Endothelial cell (in vitro differentiated cells): ENCODE measurements around the gene NANOS2. TPM values are rescaled to one million over a fixed set of nuclear protein-coding genes. Genes with fewer than 3 reads are reported as not detected.
A peak's percentile ranks its signal among the peaks of the same experiment; 100 is the strongest.
"Not testable (repeated sequence)": the region's sequence is repeated elsewhere in the genome, so short reads cannot be mapped to it uniquely, and the experiment has no call there.

Experiments used
- DNase-seq: peaks from one replicate; pipeline ENCODE4 v3.0.0; 2021; ENCODE audit warnings: low spot score
- H3K27ac Mint-ChIP-seq: one replicate; pipeline ENCODE4 v1.8.0; 2021; ENCODE audit warnings: mixed read lengths, inconsistent platforms; ENCODE audit not compliant: unreplicated experiment
- H3K27me3 Mint-ChIP-seq: one replicate; pipeline ENCODE4 v1.8.0; 2021; ENCODE audit warnings: mild to moderate bottlenecking, moderate library complexity, mixed read lengths, inconsistent platforms; ENCODE audit not compliant: unreplicated experiment
- H3K36me3 Mint-ChIP-seq: one replicate; pipeline ENCODE4 v1.8.0; 2021; ENCODE audit warnings: mild to moderate bottlenecking, low read depth, mixed read lengths, inconsistent platforms; ENCODE audit not compliant: unreplicated experiment
- H3K4me1 Mint-ChIP-seq: one replicate; pipeline ENCODE4 v1.8.0; 2021; ENCODE audit warnings: mild to moderate bottlenecking, mixed read lengths, inconsistent platforms; ENCODE audit not compliant: unreplicated experiment
- H3K4me3 Mint-ChIP-seq: one replicate; pipeline ENCODE4 v1.8.0; 2021; ENCODE audit warnings: mild to moderate bottlenecking, mixed read lengths, inconsistent platforms; ENCODE audit not compliant: unreplicated experiment
- H3K9me3 Mint-ChIP-seq: one replicate; pipeline ENCODE4 v1.8.0; 2021; ENCODE audit warnings: mixed read lengths, inconsistent platforms; ENCODE audit not compliant: unreplicated experiment
- CTCF ChIP-seq: fragments of 200-600 bp; sonication (generic); IDR thresholded peaks from one replicate; pipeline ENCODE4 v1.5.0; 2021; ENCODE audit warnings: antibody characterized with exemption; ENCODE audit not compliant: unreplicated experiment
- total RNA-seq: library from RNA; stranded (reverse); fragmentation: NEBNext Ultra II Directional; extraction: Animal tissue kit (Norgen Biotek cat#: 25700); gene quantifications from one replicate; pipeline ENCODE4 v1.2.1, GENCODE V29; 2021; ENCODE audit not compliant: unreplicated experiment

NANOS2 gene
- total RNA-seq, 1 donor from 2014 or later, result not detected

DNA sequence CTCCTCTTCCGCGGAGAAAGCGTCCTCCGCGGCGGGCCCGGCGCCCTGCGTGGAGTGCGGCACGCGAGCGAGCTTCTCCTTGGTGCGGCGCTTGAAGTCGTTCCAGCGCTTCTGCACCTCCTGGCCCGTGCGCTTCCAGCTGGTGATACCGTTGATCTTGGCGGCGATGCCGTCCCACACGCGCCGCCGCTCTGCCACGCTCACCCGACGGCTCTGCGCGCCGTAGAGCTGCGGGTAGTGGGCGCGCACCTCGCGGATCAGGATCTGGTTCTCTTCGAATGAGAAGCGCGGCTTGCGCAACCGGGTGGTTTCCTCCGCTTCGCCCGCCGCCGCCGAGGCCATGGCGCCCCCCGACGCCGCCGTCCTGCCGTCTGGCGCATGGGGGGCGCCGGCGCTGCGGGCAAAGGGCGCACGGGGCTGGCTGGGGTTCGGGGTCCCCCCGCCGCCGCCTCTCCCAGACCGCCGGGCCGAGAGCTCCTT, 13.1 kb downstream of the NANOS2 start:
- Mint-ChIP-seq H3K36me3 (peaks cover 21% of the 10 kb centered on the region), H3K4me1 (peaks cover 15% of the 10 kb centered on the region), H3K27ac (no peak overlapping the region), H3K4me3 (no peak overlapping the region), H3K27me3 (peaks cover 10% of the 10 kb centered on the region), H3K9me3 (no peaks in the 10 kb centered on the region)
- no peak for TF ChIP-seq CTCF
- DNase-seq, result no peak

GRCh38 chr19:45900738-45901431, 13.7 kb downstream of the NANOS2 start:
- peaks cover 12% of the 10 kb centered on the region for H3K4me1 Mint-ChIP-seq
- DNase-seq, result no peak
- peaks cover 10% of the 10 kb centered on the region for H3K27me3 Mint-ChIP-seq
- H3K4me3 Mint-ChIP-seq, result peak overlapping the region; percentile 32
- no peaks in the 10 kb centered on the region for H3K9me3 Mint-ChIP-seq
- H3K36me3 Mint-ChIP-seq, result peaks cover 21% of the 10 kb centered on the region
- no peak for TF ChIP-seq CTCF
- H3K27ac Mint-ChIP-seq, result no peak overlapping the region

- no peak for TF ChIP-seq CTCF
- Mint-ChIP-seq H3K4me1 (peaks cover 12% of the 10 kb centered on the region), H3K36me3 (peaks cover 27% of the 10 kb centered on the region), H3K4me3 (peak overlapping the region; percentile 54), H3K9me3 (no peaks in the 10 kb centered on the region), H3K27ac (peak overlapping the region; percentile 22), H3K27me3 (peaks cover 10% of the 10 kb centered on the region)
- no peak for DNase-seq
These were observed 14.5 kb downstream of the NANOS2 start for GRCh38 chr19:45899919-45900589.

DNA sequence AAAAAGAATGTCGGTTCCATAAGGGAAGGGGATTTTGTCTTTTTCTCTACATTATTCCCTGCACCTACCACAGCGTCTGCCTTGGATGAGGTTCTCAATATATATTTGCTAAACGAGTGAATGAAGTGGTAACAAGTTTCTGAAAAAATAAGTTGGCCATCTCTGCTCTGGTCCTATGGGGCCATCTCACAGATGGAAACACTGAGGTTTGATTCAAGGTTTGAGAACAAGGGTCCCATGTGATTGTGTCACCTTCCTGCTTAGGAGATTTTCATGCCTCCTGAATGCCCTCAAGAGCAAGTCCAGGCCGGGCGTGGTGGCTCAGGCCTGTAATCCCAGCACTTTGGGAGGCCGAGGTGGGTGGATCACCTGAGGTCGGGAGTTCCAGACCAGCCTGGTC, 15.3 kb downstream of the NANOS2 start:
- H3K9me3 Mint-ChIP-seq, result no peaks in the 10 kb centered on the region
- TF ChIP-seq CTCF, result no peak
- no peak for DNase-seq
- peaks cover 12% of the 10 kb centered on the region for H3K4me1 Mint-ChIP-seq
- H3K36me3 Mint-ChIP-seq, result peaks cover 31% of the 10 kb centered on the region
- H3K27me3 Mint-ChIP-seq, result peaks cover 10% of the 10 kb centered on the region
- no peak overlapping the region for H3K4me3 Mint-ChIP-seq
- no peak overlapping the region for H3K27ac Mint-ChIP-seq

- Mint-ChIP-seq H3K27me3 (peaks cover 2% of the 10 kb centered on the region), H3K9me3 (no peaks in the 10 kb centered on the region), H3K36me3 (peaks cover 35% of the 10 kb centered on the region), H3K27ac (no peak overlapping the region), H3K4me1 (peaks cover 12% of the 10 kb centered on the region), H3K4me3 (no peak overlapping the region)
- TF ChIP-seq CTCF, result no peak
- no peak for DNase-seq
These were observed 17.2 kb downstream of the NANOS2 start for GRCh38 chr19:45897261-45897812.

DNA sequence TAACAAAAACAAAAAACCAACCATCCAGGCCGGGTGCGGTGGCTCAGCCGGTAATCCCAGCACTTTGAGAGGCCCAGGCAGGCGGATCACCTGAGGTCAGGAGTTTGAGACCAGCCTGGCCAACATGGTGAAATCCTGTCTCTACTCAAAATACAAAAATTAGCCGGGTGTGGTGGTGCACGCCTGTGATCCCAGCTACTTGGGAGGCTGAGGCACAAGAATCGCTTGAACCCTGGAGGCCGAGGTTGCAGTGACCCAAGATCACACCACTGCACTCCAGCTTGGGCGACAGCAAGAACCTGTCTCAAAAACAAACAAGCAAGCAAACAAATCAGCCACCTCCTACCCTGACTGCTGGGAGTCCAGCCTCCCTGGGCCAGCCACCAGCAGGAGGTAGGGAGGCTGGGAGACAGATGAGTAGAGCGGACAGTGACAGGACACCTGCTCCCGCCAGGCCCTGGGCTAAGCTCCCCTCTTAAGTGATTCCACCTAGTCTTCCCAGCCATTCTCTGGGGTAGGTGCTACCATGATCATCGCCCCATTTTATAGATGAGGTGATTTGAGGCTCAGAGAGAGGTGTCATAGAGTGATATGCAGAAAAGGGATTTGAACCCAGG, 18.5 kb downstream of the NANOS2 start:
- H3K27me3 Mint-ChIP-seq, H3K9me3 Mint-ChIP-seq, DNase-seq, H3K4me3 Mint-ChIP-seq, H3K27ac Mint-ChIP-seq, H3K4me1 Mint-ChIP-seq: not testable (repeated sequence)
- peaks cover 35% of the 10 kb centered on the region for H3K36me3 Mint-ChIP-seq
